ENCODE measurements around the gene AMBP. TPM values are rescaled to one million over a fixed set of nuclear protein-coding genes. Genes with fewer than 3 reads are reported as not detected.

AMBP gene
- total RNA-seq, 2 donors from 2014 or later, result not detected

DNA sequence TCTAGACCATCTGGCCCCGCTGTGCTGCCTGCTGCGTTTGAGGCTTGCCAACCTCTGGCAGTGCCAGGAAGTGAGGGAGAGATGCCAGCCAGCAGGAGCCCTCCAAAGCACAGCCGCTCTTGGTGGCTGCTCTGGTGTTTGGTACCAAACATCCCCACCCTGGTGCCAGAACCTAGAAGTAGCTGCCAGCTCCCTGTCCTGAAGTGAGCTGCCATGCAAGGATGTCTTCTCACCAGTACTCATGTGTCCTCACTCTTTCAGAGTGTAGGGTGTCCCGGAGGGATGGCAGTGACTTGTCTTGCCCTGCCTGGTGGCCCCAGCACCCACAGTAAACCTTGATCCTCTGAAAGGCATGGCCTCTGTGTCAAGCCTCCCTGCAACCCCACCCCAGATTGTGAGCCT, 43.4 kb downstream of the AMBP start:
- H3K9me3 ChIP-seq, result no peaks in the 10 kb centered on the region
- no peak overlapping the region for H3K27ac ChIP-seq
- TF ChIP-seq, protein P1, sequence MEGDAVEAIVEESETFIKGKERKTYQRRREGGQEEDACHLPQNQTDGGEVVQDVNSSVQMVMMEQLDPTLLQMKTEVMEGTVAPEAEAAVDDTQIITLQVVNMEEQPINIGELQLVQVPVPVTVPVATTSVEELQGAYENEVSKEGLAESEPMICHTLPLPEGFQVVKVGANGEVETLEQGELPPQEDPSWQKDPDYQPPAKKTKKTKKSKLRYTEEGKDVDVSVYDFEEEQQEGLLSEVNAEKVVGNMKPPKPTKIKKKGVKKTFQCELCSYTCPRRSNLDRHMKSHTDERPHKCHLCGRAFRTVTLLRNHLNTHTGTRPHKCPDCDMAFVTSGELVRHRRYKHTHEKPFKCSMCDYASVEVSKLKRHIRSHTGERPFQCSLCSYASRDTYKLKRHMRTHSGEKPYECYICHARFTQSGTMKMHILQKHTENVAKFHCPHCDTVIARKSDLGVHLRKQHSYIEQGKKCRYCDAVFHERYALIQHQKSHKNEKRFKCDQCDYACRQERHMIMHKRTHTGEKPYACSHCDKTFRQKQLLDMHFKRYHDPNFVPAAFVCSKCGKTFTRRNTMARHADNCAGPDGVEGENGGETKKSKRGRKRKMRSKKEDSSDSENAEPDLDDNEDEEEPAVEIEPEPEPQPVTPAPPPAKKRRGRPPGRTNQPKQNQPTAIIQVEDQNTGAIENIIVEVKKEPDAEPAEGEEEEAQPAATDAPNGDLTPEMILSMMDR (IDR thresholded peaks at IDR 0.05), result no peak
- DNase-seq (ENCODE audit: low spot score), result no peak
- no peak overlapping the region for H3K4me3 ChIP-seq
- no peaks in the 10 kb centered on the region for H3K4me1 ChIP-seq
- no peaks in the 10 kb centered on the region for H3K27me3 ChIP-seq
- H3K36me3 ChIP-seq, result peaks cover 15% of the 10 kb centered on the region

DNA sequence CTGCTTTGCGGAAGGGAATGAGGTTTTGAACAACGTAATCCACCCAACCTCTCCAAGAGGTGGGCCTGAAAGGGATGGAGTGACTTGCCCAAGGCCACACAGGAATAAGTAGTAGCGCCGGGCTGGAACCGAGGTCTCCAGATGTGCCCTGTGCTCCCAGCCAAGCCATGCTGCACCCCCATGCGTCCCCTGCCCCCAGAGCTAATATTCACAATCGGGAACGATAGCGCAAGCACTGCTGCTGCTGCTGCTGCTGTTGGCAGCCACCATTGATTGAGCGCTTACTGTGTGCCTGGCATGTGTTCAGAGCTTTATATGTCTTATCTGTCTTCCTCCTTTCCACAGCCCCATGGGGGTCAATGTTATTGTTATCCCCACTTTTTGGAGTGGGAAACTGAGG, 43.9 kb downstream of the AMBP start:
- DNase-seq (ENCODE audit: low spot score), result no peak
- Histone ChIP-seq H3K36me3 (peaks cover 15% of the 10 kb centered on the region), H3K27me3 (no peaks in the 10 kb centered on the region), H3K9me3 (no peaks in the 10 kb centered on the region), H3K27ac (no peak overlapping the region), H3K4me1 (no peaks in the 10 kb centered on the region), H3K4me3 (no peak overlapping the region)
- TF ChIP-seq, protein P1 (IDR thresholded peaks at IDR 0.05), result no peak

DNA sequence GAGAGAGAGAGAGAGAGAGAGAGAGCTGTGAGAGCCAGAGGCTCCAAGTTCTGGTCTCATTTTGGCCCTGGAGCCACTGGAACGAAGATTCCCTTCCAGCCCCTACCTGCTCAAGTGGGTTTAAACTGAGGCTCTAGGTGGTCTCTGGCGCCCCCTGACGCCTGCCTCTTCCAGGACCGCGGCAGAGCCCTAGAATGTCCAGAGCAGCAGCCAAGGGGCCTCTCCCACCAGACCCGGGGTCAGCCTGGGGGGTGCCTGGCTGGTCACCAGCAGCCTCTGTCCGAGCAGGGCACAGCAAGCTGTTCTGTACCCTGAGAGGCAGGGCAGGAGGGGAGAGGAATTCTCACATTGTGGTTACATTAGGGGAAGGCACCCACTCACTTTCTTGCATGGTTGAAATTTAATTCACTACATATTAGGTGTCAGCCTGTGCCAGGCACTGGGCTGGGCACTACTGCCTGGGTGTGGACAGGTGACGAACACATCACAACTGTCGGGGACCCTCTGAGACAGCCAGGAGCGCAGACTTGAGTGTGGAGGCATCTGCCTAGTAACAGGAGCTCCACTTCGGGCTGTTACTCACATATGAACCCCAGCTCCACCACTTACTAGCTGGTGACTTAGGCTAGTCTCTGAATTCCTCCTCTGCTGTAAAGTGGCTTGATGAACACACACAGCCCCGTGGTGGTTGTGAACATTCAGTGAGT, 44.5 kb downstream of the AMBP start:
- H3K27ac ChIP-seq, result no peak overlapping the region
- no peak overlapping the region for H3K4me3 ChIP-seq
- no peaks in the 10 kb centered on the region for H3K4me1 ChIP-seq
- DNase-seq (ENCODE audit: low spot score), result peak; percentile 59
- H3K27me3 ChIP-seq, result no peaks in the 10 kb centered on the region
- H3K36me3 ChIP-seq, result peaks cover 15% of the 10 kb centered on the region
- TF ChIP-seq, protein P1 (IDR thresholded peaks at IDR 0.05), result peak; percentile 50 to 77
- H3K9me3 ChIP-seq, result no peaks in the 10 kb centered on the region

DNA sequence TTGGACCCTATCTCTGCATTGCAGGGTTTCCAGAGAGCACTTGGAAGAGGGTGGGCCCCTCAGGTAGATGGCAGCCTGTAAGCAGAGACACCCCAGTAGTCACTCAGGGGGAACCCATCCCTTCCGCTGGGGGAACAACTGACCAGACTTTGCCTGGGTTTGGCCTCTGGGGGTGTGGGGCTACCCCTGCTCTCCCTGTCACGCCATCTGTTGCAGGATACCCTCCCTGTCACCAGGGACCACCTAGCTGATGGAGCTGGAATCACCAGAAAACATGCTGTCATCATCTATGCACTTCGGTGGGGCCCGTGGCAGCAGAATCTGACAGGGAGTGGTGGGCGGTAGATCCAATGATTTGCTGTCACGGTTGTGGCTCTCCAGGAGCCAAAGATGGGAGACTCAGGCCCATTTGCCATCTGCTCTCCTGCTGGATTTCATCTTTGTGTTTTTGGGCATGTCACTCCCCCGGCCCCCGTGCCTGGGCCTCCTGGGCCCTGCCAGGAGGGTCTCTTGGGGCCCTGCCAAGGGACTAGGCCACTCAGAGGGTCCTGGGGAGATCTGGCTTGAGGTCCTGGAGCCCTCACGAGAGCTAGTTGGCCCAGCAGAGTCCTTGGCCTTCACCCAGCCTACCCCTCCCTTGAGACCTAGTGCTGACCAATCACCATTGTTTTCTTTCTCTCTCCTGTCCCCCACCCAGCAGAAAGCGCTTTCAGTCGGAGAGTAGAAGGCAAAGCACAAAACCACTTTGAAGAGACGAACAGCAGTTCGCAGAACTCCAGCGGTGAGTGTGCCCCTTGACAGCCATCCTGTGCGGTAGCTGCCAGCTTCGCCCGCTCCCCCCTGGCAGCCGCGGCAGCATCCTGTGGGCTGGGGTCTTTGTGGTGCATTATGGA, 45.9 kb downstream of the AMBP start:
- Histone ChIP-seq H3K27me3 (no peaks in the 10 kb centered on the region), H3K9me3 (no peaks in the 10 kb centered on the region), H3K36me3 (peaks cover 15% of the 10 kb centered on the region), H3K4me1 (no peaks in the 10 kb centered on the region), H3K4me3 (no peak overlapping the region), H3K27ac (no peak overlapping the region)
- TF ChIP-seq, protein P1 (IDR thresholded peaks at IDR 0.05), result no peak
- DNase-seq (ENCODE audit: low spot score), result no peak

DNA sequence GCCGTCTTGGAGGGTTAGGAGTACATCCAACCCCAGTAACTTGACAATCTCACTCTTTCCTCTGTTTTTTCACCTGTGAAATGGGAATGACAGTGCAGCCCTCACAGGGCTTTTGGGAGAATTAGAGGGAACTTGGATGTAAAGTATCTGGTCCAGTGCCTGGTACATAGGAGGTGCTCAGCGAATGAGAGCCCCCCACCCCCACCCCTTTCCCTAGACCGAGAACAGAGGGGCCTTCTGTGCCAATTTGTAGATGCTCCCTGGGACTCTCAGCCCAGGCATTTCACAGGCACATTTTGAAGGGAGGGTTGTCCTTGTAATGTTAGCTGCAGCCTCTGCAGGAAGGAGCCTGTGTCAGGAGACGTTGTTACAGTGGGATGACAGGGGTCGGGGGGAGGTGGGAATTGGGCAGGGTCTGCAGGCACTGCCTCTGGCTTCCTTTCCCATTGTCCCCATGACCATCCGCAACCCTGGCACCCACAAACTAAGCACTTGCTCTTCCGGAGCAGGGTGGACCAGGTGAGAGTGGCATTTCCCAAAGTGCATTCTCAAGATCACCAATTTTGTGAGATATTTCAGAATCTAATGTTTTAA, 47.0 kb downstream of the AMBP start:
- Histone ChIP-seq H3K27me3 (no peaks in the 10 kb centered on the region), H3K36me3 (peaks cover 5% of the 10 kb centered on the region), H3K4me1 (no peaks in the 10 kb centered on the region), H3K27ac (no peak overlapping the region), H3K4me3 (no peak overlapping the region), H3K9me3 (no peaks in the 10 kb centered on the region)
- DNase-seq (ENCODE audit: low spot score), result no peak
- TF ChIP-seq, protein P1 (IDR thresholded peaks at IDR 0.05), result no peak

All from right atrium auricular region (tissue), 2 donors.